NOMO-1 treated with DMSO at 0.1 percent for 48 hours (cell line): ENCODE results near the gene QRICH1.

Experiments used
- DNase-seq: peaks from one replicate; lab custom pipeline; 2025; ENCODE audit not compliant: unreplicated experiment; lab: John Stamatoyannopoulos, UW

The QRICH1 gene

GRCh38 chr3:49034650-49035049 lies 59.2 kb downstream of the QRICH1 start:
- no peak for DNase-seq

GRCh38 chr3:49032646-49033304 lies 61.1 kb downstream of the QRICH1 start:
- DNase-seq: no peak

GRCh38 chr3:49030321-49030720 lies 63.5 kb downstream of the QRICH1 start:
- no peak for DNase-seq

GRCh38 chr3:49029563-49029884 lies 64.3 kb downstream of the QRICH1 start:
- DNase-seq: no peak

- DNase-seq: peak; percentile 88
Observed at GRCh38 chr3:49028673-49029562, 65.0 kb downstream of the QRICH1 start, which contains the start of gene IMPDH2. IMPDH2 (minus strand) TSS chr3:49029398; CDS start chr3:49029350, 48 bp downstream.

- DNase-seq: no peak
Observed at GRCh38 chr3:49028298-49028672, 65.6 kb downstream of the QRICH1 start.

GRCh38 chr3:49027634-49028033 lies 66.2 kb downstream of the QRICH1 start:
- DNase-seq: no peak

- no peak for DNase-seq
Observed at GRCh38 chr3:49026536-49026935, 67.3 kb downstream of the QRICH1 start.

- DNase-seq: no peak
Observed at GRCh38 chr3:49025793-49026520, 67.9 kb downstream of the QRICH1 start.

GRCh38 chr3:49025005-49025792 lies 68.7 kb downstream of the QRICH1 start:
- DNase-seq: no peak

- no peak for DNase-seq
Observed at GRCh38 chr3:49024449-49024848, 69.4 kb downstream of the QRICH1 start.

GRCh38 chr3:49023775-49024174 lies 70.1 kb downstream of the QRICH1 start:
- no peak for DNase-seq

GRCh38 chr3:49022688-49023171 lies 71.1 kb downstream of the QRICH1 start:
- DNase-seq: peak; percentile 29

- DNase-seq: peak; percentile 79
Observed at GRCh38 chr3:49021813-49022687, 71.8 kb downstream of the QRICH1 start, which contains the start of gene NDUFAF3. NDUFAF3 (plus strand) TSS chr3:49022121; CDS start chr3:49022145, 24 bp downstream.

GRCh38 chr3:49021213-49021812 lies 72.6 kb downstream of the QRICH1 start:
- DNase-seq: peak; percentile 94

- peak; percentile 54 for DNase-seq
Observed at GRCh38 chr3:49020330-49021212, 73.3 kb downstream of the QRICH1 start.

GRCh38 chr3:49019941-49020329 lies 73.9 kb downstream of the QRICH1 start:
- DNase-seq: peak; percentile 41

- peak; percentile 64 for DNase-seq
Observed at GRCh38 chr3:49018707-49019006, 75.2 kb downstream of the QRICH1 start.
